Left lung (tissue), 10 donors: ENCODE measurements around the gene ME3. TPM values are rescaled to one million over a fixed set of nuclear protein-coding genes. Genes with fewer than 3 reads are reported as not detected.
A peak's percentile ranks its signal among the peaks of the same experiment; 100 is the strongest.

Experiments used
- ATAC-seq: fragments of 200-7000 bp; cut with Tn5 transposase; one replicate; pipeline ENCODE4 v1.9.1; 2020; ENCODE audit warnings: moderate library complexity
- DNase-seq, 4 donors: peaks; one replicate each; pipeline ENCODE4 v3.0.0-alpha.2; 2013 to 2020
- H3K27ac ChIP-seq, 2 donors: fragments of 200-600 bp; sonication (generic) in 1 of 2; one replicate each; pipeline versions ENCODE4 v1.5.0 to v1.8.0; 2020 to 2021
- H3K27me3 ChIP-seq, 2 donors: fragments of 200-600 bp; sonication (generic) in 1 of 2; one replicate each; pipeline versions ENCODE4 v1.5.0 to v1.8.0; 2020 to 2021
- H3K36me3 ChIP-seq, 2 donors: fragments of 200-600 bp; sonication (generic) in 1 of 2; one replicate each; pipeline versions ENCODE4 v1.5.0 to v1.8.0; 2020 to 2021
- H3K4me1 ChIP-seq, 2 donors: fragments of 200-600 bp; one replicate each; pipeline ENCODE4 v1.8.0; 2021
- H3K4me3 ChIP-seq, 2 donors: fragments of 200-600 bp; sonication (generic) in 1 of 2; one replicate each; pipeline versions ENCODE4 v1.5.0 to v1.8.0; 2020 to 2021; ENCODE audit warnings: mild to moderate bottlenecking in 1 of 2
- H3K9me3 ChIP-seq, 2 donors: fragments of 200-600 bp; sonication (generic) in 1 of 2; one replicate each; pipeline versions ENCODE4 v1.5.0 to v1.8.0; 2020 to 2021
- intact Hi-C, 2 donors: fragments of 100-400 bp; cut with DNase I; formaldehyde crosslinking; loops; one replicate each; pipeline versions ENCODE4 v1.11.2 to v1.14.2; 2022
- polyA plus RNA-seq, 6 donors: library from polyadenylated mRNA; unstranded; fragments of 120-200 nt; gene quantifications; one replicate each; pipeline ENCODE4 v1.2.1, GENCODE V29; 2013; ENCODE audit not compliant: insufficient read length in 6 of 6
- total RNA-seq, 2 donors: library from RNA; stranded (reverse); fragmentation: NEBNext Ultra II Directional; extraction: Animal tissue kit (Norgen Biotek cat#: 25700); gene quantifications; one replicate each; pipeline ENCODE4 v1.2.1, GENCODE V29; 2021
- TF ChIP-seq, protein P1 (sequence below), 2 donors: fragments of 200-600 bp; sonication (generic) in 1 of 2; IDR thresholded peaks; one replicate each; pipeline versions ENCODE4 v1.5.0 to v1.8.0; 2021; ENCODE audit warnings: antibody characterized with exemption in 2 of 2
- donor health status: DM: no; HTN: yes; CAD: no.
- donor health status: DM: no; HTN: no; CAD: no.

ME3 gene
- total and polyA plus RNA-seq, 8 donors: 21.6 to 44.6 (median 30.5) TPM

- no peak overlapping the region for H3K4me3 ChIP-seq
- no peaks in the 10 kb centered on the region for H3K27me3 ChIP-seq
- H3K36me3 ChIP-seq: no peaks in the 10 kb centered on the region
- TF ChIP-seq, protein P1, sequence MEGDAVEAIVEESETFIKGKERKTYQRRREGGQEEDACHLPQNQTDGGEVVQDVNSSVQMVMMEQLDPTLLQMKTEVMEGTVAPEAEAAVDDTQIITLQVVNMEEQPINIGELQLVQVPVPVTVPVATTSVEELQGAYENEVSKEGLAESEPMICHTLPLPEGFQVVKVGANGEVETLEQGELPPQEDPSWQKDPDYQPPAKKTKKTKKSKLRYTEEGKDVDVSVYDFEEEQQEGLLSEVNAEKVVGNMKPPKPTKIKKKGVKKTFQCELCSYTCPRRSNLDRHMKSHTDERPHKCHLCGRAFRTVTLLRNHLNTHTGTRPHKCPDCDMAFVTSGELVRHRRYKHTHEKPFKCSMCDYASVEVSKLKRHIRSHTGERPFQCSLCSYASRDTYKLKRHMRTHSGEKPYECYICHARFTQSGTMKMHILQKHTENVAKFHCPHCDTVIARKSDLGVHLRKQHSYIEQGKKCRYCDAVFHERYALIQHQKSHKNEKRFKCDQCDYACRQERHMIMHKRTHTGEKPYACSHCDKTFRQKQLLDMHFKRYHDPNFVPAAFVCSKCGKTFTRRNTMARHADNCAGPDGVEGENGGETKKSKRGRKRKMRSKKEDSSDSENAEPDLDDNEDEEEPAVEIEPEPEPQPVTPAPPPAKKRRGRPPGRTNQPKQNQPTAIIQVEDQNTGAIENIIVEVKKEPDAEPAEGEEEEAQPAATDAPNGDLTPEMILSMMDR (IDR thresholded peaks at IDR 0.05): no peak
- peak overlapping the region in 1 of 2 donors; percentile 72 for H3K27ac ChIP-seq
- intact Hi-C loops: no loop called here
- peaks cover 17 to 31% of the 10 kb centered on the region in 2 donors for H3K4me1 ChIP-seq
- no peak for DNase-seq
- H3K9me3 ChIP-seq: no peaks in the 10 kb centered on the region
- no peak for ATAC-seq
These were observed 78.6 kb downstream of the ME3 start for GRCh38 chr11:86593833-86594232.

DNA sequence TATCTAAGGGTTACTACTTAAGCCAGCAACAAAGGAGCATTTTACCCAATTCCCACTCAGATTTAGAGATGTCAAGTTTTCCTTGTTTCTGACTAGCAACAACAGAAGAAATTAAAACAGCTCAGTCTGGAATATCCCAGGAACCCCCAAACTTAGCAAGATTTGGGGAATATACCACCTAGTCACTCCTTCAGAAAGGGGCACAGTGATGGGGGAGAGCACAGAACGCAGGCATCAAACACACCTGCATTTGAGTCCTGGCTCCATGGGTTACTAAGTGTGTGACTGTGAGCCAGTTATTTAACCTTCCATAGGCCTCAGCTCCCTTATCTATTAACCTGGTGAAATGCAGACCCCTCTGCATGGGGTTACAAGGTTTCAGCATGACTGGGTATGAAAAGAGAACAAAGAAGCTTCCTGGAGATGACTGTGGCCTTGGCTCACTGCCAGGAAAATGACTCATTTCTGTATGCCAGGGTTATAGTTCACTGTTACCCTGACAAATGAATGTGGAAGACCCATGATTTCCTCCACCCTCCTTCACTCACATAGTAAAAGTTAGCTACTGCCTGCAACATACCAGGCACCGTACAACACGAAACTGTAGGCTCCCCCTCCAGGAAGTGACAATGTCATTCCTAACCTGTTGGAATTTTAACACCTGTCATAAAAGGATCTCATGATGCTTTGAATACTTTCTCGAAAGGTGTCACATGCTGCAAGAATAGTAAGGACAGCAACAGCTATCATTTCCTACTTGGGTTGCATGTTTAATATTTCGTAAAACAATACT, 79.6 kb downstream of the ME3 start:
- peak; percentile 40 for ATAC-seq
- peak in 2 of 4 donors; percentile 58 to 72 for DNase-seq
- Histone ChIP-seq H3K4me1 (peaks cover 23 to 38% of the 10 kb centered on the region in 2 donors), H3K9me3 (no peaks in the 10 kb centered on the region), H3K36me3 (no peaks in the 10 kb centered on the region), H3K27ac (peak overlapping the region; percentile 57 to 72), H3K27me3 (no peaks in the 10 kb centered on the region), H3K4me3 (no peak overlapping the region)
- intact Hi-C loops: no loop called here
- TF ChIP-seq, protein P1 (IDR thresholded peaks at IDR 0.05): no peak

DNA sequence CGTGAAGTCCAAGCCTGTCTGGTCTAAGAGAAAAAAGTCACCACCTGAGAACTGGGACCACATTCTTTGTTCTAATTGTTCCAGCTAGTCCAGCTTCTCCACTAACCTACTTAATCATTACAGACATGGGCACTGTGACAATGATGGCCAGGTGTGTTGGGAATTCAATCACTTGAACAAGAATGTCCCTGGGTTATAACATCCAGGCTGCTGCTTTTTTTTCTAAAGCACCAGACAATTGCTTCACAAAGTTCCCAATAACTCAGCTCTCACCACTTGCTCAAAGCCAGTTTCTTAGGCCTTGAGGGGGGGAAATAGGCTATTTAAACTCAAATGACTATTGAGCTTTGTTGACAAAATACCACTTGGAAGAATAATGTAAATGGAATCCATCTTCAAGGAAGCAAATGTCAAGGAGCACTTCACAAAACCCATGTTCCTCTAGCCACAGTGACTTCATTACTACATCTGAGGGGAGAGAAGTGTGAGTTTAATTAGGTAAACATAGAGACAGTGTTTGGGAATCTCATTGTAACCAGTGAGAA, 80.3 kb downstream of the ME3 start:
- peak in 1 of 4 donors; percentile 41 for DNase-seq
- peak overlapping the region; percentile 57 to 72 for H3K27ac ChIP-seq

DNA sequence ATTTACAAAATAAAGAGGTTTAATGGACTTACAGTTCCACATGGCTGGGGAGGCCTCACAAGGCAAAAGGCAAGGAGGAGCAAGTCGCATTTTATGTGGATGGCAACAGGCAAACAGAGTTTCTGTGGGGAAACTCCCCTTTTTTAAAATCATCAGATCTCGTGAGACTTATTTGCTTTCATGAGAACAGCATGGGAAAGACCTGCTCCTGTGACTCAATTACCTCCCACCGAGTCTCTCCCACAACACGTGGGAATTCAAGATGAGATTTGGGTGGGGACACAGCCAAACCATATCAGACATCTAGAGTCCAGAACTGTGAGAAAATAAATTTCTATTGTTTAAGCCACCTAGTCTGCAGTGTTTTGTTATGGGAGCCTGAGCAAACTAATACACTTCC, 80.8 kb downstream of the ME3 start:
- Histone ChIP-seq H3K27ac (peak overlapping the region; percentile 55 to 72), H3K27me3 (no peaks in the 10 kb centered on the region), H3K36me3 (no peaks in the 10 kb centered on the region), H3K4me3 (no peak overlapping the region), H3K4me1 (peaks cover 19 to 38% of the 10 kb centered on the region in 2 donors), H3K9me3 (no peaks in the 10 kb centered on the region)
- no peak for ATAC-seq
- DNase-seq: no peak
- intact Hi-C loops: no loop called here
- TF ChIP-seq, protein P1 (IDR thresholded peaks at IDR 0.05): no peak

More for the DNA sequence above, 80.3 kb downstream of the ME3 start:
- intact Hi-C loops: no loop called here
- peak; percentile 64 for ATAC-seq
- peaks cover 19 to 38% of the 10 kb centered on the region in 2 donors for H3K4me1 ChIP-seq
- TF ChIP-seq, protein P1 (IDR thresholded peaks at IDR 0.05): no peak
- no peaks in the 10 kb centered on the region for H3K27me3 ChIP-seq
- H3K36me3 ChIP-seq: no peaks in the 10 kb centered on the region
- no peaks in the 10 kb centered on the region for H3K9me3 ChIP-seq
- H3K4me3 ChIP-seq: no peak overlapping the region

DNA sequence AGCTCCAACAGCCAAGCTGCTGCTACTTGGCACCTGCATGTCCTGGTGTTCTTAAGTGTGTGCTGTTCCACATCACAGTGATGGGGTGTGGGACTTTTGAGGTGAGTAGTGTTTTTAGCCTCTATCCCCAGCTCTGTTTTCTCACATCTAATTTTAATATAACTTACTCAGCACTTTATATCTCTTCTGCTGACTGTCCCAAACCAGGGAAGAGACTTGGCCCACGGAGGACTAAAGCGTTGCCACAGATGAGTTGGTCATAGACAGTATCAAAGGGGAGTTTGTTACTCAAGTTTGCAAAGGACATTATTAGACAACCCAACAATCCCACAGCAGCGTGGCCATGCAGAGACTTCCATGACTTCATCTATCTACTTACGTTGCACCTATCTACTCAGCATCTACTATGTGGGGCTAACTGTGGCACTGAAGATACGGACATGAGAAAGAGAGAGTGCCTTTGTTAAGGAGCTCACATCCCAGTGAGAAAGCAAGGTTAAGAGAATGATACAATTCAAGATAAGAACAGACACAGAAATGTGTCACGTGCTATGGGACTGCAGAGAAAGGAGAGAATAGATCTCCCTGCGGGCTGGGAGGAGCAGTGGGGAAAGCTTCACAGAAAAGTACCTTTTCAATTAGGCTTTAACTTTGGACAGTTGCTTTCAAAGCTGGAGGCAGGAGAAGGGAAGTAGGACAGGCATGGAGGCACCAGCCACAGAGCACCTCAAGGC, 82.4 kb downstream of the ME3 start:
- no peak for ATAC-seq
- Histone ChIP-seq H3K4me3 (no peak overlapping the region), H3K4me1 (peaks cover 19 to 32% of the 10 kb centered on the region in 2 donors), H3K27ac (no peak overlapping the region), H3K36me3 (no peaks in the 10 kb centered on the region), H3K27me3 (no peaks in the 10 kb centered on the region), H3K9me3 (no peaks in the 10 kb centered on the region)
- DNase-seq: no peak
- intact Hi-C loops: no loop called here
- TF ChIP-seq, protein P1 (IDR thresholded peaks at IDR 0.05): no peak
